NAMALWA (cell line): ENCODE measurements around the gene SCGN.

Experiments used
- DNase-seq: peaks from one replicate; pipeline ENCODE4 v3.0.0-alpha.2; 2015; ENCODE audit warnings: low spot score

Gene SCGN

GRCh38 chr6:25652007-25652515 lies at the start of gene SCGN:
SCGN (plus strand) TSS chr6:25652215; CDS start chr6:25652404, 189 bp downstream.
- DNase-seq: no peak

GRCh38 chr6:25602674-25602982 lies 49.4 kb upstream of the SCGN start:
- DNase-seq: no peak

DNA sequence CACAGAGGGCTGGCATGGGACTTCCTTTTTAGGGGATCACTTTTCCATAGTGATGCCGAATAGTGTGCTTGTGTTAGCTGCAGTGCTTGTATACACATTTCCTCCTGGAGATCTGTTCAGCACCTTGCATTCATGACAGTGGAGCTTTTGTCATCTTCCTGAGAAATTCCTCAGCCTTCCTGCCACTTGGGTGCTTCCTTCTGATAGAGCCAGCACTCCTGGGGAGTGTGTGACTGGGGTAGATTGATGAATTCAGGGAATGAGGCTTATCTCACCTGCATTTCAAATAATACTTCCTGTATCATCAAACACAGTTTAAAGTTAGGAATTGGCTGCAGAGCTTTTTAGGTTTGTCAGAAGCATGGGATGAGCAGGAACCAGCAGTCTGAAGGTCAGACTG lies 48.8 kb upstream of the SCGN start:
- DNase-seq: no peak

- no peak for DNase-seq
Measured at GRCh38 chr6:25606151-25606550, 45.9 kb upstream of the SCGN start.

- no peak for DNase-seq
Measured at GRCh38 chr6:25608558-25609174, 43.3 kb upstream of the SCGN start.

DNA sequence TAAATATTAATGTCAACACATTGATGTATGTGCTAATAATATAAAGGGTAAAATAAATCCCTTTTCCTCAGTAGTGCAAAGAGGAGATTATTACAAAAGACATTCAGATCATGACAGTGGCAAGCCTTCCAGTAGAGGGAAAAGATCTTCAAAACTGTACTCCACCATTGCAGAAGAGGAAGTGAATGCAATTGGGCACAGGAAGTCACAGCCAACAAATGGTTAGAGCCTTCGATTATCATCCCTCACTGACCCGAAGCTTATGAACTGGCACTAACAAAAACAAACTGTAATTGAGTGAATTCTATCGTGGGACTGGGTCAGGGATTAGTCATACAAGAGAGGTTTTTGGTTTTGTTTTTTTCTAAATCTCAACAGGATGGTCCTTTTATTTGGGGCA lies 39.3 kb upstream of the SCGN start:
- DNase-seq: no peak

GRCh38 chr6:25613415-25613814 lies 38.6 kb upstream of the SCGN start:
- DNase-seq: no peak

- no peak for DNase-seq
Measured at GRCh38 chr6:25614052-25614451, 38.0 kb upstream of the SCGN start.

DNA sequence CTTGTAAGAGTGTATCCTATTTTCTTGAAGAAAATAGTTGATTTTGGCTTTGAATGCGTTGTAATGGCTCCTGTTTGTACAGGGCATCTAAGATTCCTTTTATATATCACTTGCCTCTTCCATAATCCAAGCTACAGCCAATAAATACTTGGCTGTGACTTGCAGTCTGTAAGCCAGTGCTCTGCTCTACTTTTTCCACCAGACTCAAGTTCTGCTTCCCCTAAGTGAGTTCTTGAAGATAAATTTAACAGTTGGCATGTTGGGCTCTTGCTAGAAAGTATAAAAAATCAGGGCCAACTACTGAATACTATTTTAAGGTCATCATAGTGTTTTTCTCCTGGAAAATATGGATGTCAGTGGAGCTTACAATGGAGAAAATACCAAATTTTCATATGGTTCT lies 36.5 kb upstream of the SCGN start:
- DNase-seq: no peak

- peak; percentile 39 for DNase-seq
Measured at GRCh38 chr6:25617997-25618396, 34.0 kb upstream of the SCGN start.

DNA sequence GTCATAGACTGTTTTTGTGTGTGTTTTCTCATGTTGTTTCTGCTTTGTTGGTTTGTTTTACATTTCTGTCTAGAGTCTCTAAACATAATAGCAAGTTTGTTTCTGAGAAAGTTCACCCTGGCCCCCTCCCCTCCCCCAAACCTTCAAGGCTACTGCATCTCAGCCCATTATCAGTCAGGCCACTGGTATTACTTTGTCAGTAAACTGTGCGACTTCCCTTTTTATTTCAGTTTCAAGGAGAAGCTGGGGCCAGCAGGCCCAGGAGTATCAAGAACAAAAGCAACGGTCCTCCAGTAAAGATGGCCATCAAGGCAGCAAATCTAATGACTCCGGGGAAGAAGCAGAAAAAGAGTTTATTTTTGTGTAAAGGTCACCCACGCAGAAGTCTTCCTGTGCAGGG lies 32.8 kb upstream of the SCGN start:
- DNase-seq: no peak

DNA sequence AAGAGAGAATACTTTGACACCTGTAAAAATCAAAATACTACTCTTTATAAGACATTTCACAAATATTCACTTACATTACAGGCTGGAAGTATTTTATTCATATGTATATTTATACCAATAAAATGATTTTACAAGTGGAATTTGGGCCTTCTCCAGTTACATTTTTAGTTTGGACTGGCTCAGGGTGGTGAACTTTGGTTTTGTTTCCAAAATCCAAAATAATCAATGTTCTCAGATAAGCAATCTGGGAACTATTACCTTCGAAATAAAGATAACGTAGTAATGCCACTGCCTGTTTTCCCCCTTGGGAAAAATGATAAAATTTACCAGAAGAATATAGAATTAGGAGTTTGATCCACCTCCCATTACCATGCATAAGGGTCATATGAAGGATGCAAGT lies 31.6 kb upstream of the SCGN start:
- DNase-seq: no peak

- DNase-seq: no peak
Measured at GRCh38 chr6:25623065-25623464, 28.9 kb upstream of the SCGN start.

GRCh38 chr6:25623879-25624278 lies 28.1 kb upstream of the SCGN start:
- DNase-seq: no peak

DNA sequence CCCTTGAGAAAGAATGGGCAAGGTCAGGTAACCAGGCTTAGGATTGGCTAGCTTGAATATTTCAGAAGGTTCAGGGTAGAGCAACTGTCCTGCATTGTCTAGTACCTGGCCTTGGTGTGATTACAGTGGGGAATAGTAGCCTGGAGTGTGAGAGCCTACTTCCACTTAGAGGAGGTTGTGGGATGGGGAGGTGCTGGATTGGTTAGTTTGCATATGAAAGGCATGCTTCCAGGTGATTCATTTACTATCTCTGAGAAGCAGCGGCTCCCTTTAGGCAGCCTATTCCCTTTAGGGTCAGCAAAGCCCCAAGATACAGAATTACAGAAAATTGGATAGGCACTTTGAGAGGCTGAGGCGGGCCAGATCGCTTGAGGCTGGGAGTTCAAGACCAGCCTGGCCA lies 25.0 kb upstream of the SCGN start:
- DNase-seq: no peak

- no peak for DNase-seq
Measured at GRCh38 chr6:25628471-25629197, 23.4 kb upstream of the SCGN start.

- no peak for DNase-seq
Measured at GRCh38 chr6:25629198-25629576, 22.8 kb upstream of the SCGN start.

DNA sequence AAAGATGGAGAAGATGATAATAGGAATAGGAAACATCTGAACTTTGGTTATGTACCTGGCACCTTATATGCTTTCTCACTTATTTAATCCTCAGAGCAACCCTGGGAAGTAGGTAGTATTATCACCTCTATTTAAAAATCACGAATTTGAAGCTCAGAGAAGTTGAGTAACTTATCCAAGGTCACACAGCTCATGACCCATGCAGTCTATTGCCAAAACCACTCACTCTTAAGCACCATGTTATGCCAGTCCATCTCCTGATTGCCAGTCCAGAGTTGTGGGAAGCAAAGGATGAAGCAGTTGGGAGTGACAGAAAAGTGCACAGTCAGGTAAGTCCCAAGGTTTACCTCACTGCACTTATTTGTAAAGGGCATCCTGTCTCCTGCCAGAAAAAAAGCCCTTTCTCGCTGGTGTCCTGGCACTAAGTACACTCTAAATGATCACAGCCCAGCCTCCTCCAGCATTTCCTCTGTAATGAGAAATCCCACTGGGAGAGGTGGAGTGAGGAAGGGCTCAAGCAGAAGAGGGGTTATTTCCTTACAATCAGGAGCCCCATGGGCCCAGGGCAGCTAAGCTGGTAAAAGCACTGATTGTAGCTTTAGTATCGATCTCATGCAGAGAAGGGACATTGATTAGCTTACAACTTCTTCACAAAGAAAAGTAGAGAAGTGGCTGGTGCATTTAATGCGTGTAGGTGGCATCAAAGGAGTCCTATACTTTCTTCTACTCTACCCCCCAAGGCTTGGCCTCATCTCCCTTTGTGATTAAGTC lies 21.3 kb upstream of the SCGN start:
- no peak for DNase-seq

GRCh38 chr6:25635886-25636317 lies 16.1 kb upstream of the SCGN start:
- DNase-seq: no peak

DNA sequence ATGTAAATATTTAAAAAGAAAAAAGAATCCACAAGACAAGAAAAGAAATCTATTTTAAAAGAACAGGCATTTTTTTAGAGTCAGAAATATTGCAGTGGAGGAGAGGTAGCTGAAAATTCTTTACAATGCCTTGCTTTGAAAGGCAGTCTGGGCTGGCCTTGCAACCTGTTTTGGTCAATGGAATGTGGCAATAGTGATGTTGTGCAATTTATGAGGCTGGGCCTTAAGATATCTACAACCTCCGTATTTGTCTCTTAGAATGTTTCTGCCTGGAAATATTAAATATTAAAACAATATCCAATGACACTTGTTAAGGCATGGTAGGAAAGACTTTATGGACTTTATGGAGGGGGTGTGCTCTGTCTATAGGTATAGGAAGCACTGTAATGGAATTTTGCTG lies 14.8 kb upstream of the SCGN start:
- no peak for DNase-seq

- no peak for DNase-seq
Measured at GRCh38 chr6:25637960-25638434, 14.0 kb upstream of the SCGN start.

DNA sequence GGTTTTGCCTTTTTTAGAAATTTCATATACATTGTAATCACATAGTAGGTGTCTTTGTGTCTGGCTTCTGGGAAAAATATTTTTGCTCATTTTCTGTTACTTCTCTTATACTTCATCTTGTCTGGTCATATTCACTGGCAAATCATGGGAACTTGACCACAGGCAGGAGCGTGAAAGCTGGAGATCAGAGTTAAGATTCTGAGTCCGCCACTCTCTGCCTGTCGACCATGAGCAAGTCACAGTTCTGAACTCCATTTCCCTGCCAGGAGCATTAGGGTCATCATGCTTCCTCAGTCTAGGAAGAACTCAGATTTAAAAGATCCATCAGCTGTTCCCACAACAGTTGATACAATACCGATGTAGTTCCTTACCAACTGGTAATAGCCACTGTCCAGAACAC lies 12.4 kb upstream of the SCGN start:
- DNase-seq: no peak

DNA sequence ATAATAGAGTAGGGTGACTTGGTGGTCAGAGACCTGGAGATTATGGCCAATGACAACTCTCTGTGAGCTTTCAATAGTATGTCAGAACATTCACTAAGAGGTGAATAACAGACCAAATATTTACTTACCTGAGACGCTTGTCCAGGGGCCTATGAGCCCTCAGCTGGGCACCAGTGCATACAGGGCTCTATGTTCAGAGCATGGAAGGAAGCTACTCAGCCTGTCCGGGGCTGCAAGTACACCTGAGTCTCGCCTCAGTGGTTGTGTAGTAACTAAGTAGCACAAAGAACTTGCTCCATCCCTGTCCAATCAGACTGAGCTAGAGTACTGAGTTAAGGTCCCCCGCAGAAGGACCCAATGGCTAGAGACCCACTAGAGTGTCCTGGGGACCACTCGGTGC lies 11.6 kb upstream of the SCGN start:
- no peak for DNase-seq
